KMS-11 (cell line): ENCODE measurements around the gene VTI1B.
A peak's percentile ranks its signal among the peaks of the same experiment; 100 is the strongest.

Experiments
- H2AFZ ChIP-seq: fragments of 200-600 bp; sonication (generic); 2 replicates; pipeline ENCODE4 v1.6.1; 2016; ENCODE audit warnings: antibody characterized with exemption, mixed run types, low read depth
- H3K27ac ChIP-seq: fragments of 200-600 bp; sonication (generic); 2 replicates; pipeline ENCODE4 v1.6.1; 2016; ENCODE audit warnings: mild to moderate bottlenecking, mixed run types
- H3K27me3 ChIP-seq: fragments of 200-600 bp; sonication (generic); 2 replicates; pipeline ENCODE4 v1.6.1; 2017; ENCODE audit warnings: mild to moderate bottlenecking, low read depth, mixed run types, moderate library complexity; ENCODE audit not compliant: insufficient read depth
- H3K36me3 ChIP-seq: fragments of 200-600 bp; sonication (generic); 2 replicates; pipeline ENCODE4 v1.6.1; 2017; ENCODE audit warnings: mild to moderate bottlenecking, mixed run types; ENCODE audit not compliant: insufficient read depth
- H3K4me1 ChIP-seq: fragments of 200-600 bp; sonication (generic); 2 replicates; pipeline ENCODE4 v1.6.1; 2016; ENCODE audit warnings: mild to moderate bottlenecking, low read depth, mixed run types; ENCODE audit not compliant: poor library complexity, severe bottlenecking
- H3K4me2 ChIP-seq: fragments of 200-600 bp; sonication (generic); 2 replicates; pipeline ENCODE4 v1.7.0; 2016; ENCODE audit warnings: mild to moderate bottlenecking, mixed run types
- H3K4me3 ChIP-seq: fragments of 200-600 bp; sonication (generic); IDR thresholded peaks from 2 replicates; pipeline ENCODE4 v1.6.1; 2017; ENCODE audit warnings: low read depth, low read length, mixed read lengths; ENCODE audit not compliant: insufficient read depth
- H3K79me2 ChIP-seq: fragments of 200-600 bp; sonication (generic); 2 replicates; pipeline ENCODE4 v1.6.1; 2016; ENCODE audit warnings: low read depth, mixed run types; ENCODE audit not compliant: insufficient read depth
- H3K9ac ChIP-seq: fragments of 200-600 bp; sonication (generic); 2 replicates; pipeline ENCODE4 v1.6.1; 2016; ENCODE audit warnings: mild to moderate bottlenecking, mixed run types
- H4K20me1 ChIP-seq: fragments of 200-600 bp; sonication (generic); 2 replicates; pipeline ENCODE4 v1.6.1; 2016; ENCODE audit warnings: mild to moderate bottlenecking, mixed run types; ENCODE audit not compliant: insufficient read depth
- CTCF ChIP-seq: fragments of 200-600 bp; sonication (generic); conservative IDR thresholded peaks from 2 replicates; pipeline ENCODE4 v1.6.1; 2017; ENCODE audit warnings: low read depth, mild to moderate bottlenecking, antibody characterized with exemption, low read length, moderate library complexity, mixed read lengths

The VTI1B gene

GRCh38 chr14:67697006-67697405 is 22.6 kb upstream of the VTI1B start:
- Histone ChIP-seq H3K27me3 (no peaks in the 10 kb centered on the region), H3K9ac (no peak overlapping the region), H3K4me3 (no peak overlapping the region), H3K4me1 (peaks cover 6% of the 10 kb centered on the region), H3K4me2 (no peak overlapping the region), H3K27ac (no peak overlapping the region), H4K20me1 (no peaks in the 10 kb centered on the region), H3K79me2 (no peaks in the 10 kb centered on the region), H3K36me3 (no peaks in the 10 kb centered on the region), H2AFZ (no peak overlapping the region)
- no peak for TF ChIP-seq CTCF

GRCh38 chr14:67695394-67695949 is 21.0 kb upstream of the VTI1B start, which contains the start of gene RDH11:
Gene RDH11 (minus strand): TSS chr14:67695764. CDS start chr14:67695703, 61 bp downstream.
- H3K4me1 ChIP-seq: peaks cover 6% of the 10 kb centered on the region
- peak within 1 kb of the TSS; percentile 68 for H3K4me2 ChIP-seq
- no peak for TF ChIP-seq CTCF
- H3K4me3 ChIP-seq: no peak within 1 kb of the TSS
- H3K27ac ChIP-seq: peak within 1 kb of the TSS; percentile 57
- H3K9ac ChIP-seq: peak within 1 kb of the TSS; percentile 53
- no peaks in the 10 kb centered on the region for H3K27me3 ChIP-seq
- H3K79me2 ChIP-seq: no peaks in the 10 kb centered on the region
- peak within 1 kb of the TSS; percentile 71 for H2AFZ ChIP-seq
- no peaks in the 10 kb centered on the region for H3K36me3 ChIP-seq
- H4K20me1 ChIP-seq: no peaks in the 10 kb centered on the region

- peak overlapping the region; percentile 57 for H3K27ac ChIP-seq
- H3K36me3 ChIP-seq: no peaks in the 10 kb centered on the region
- H2AFZ ChIP-seq: peak overlapping the region; percentile 71
- H3K4me2 ChIP-seq: peak overlapping the region; percentile 68
- H4K20me1 ChIP-seq: no peaks in the 10 kb centered on the region
- no peaks in the 10 kb centered on the region for H3K79me2 ChIP-seq
- H3K4me1 ChIP-seq: peaks cover 6% of the 10 kb centered on the region
- H3K9ac ChIP-seq: peak overlapping the region; percentile 53
- TF ChIP-seq CTCF: no peak
- H3K4me3 ChIP-seq: no peak overlapping the region
- no peaks in the 10 kb centered on the region for H3K27me3 ChIP-seq
Measured at GRCh38 chr14:67694791-67695393, 20.5 kb upstream of the VTI1B start.

- no peak overlapping the region for H2AFZ ChIP-seq
- no peaks in the 10 kb centered on the region for H3K79me2 ChIP-seq
- H3K9ac ChIP-seq: no peak overlapping the region
- no peak overlapping the region for H3K4me2 ChIP-seq
- H3K27me3 ChIP-seq: no peaks in the 10 kb centered on the region
- peaks cover 6% of the 10 kb centered on the region for H3K4me1 ChIP-seq
- no peaks in the 10 kb centered on the region for H4K20me1 ChIP-seq
- H3K36me3 ChIP-seq: no peaks in the 10 kb centered on the region
- no peak for TF ChIP-seq CTCF
- no peak overlapping the region for H3K4me3 ChIP-seq
- no peak overlapping the region for H3K27ac ChIP-seq
Measured at GRCh38 chr14:67690011-67690410, 15.6 kb upstream of the VTI1B start.
